HepG2 (cell line): ENCODE measurements around the gene TMEM116. TPM values are rescaled to one million over a fixed set of nuclear protein-coding genes. Genes with fewer than 3 reads are reported as not detected.

Source experiments
- ATAC-seq: fragments of 200-7000 bp; cut with Tn5 transposase; 3 replicates; pipeline ENCODE4 v1.9.1; 2020; ENCODE audit warnings: mild to moderate bottlenecking, moderate library complexity
- BruUV-seq: library from RNA; stranded (reverse); fragments of 400-500 nt; replicated peaks from 2 replicates; lab custom pipeline; 2021; lab: Mats Ljungman, UMichigan
- CTCF ChIA-PET: fragments of 300-600 bp; formaldehyde crosslinking; extraction: SDS; loops from one replicate; lab custom pipeline; 2021; ENCODE audit warnings: low total read pairs, inconsistent platforms, low intra/inter-chr PET ratio; lab: Yijun Ruan, JAX
- POLR2A ChIA-PET: fragments of 350-600 bp; sonication (Branson Sonifier 250); formaldehyde crosslinking; loops from one replicate; lab custom pipeline; 2020; ENCODE audit warnings: antibody characterized with exemption, inconsistent platforms; lab: Yijun Ruan, JAX
- DNase-seq: peaks from one replicate; pipeline ENCODE4 v3.0.0-alpha.2; 2015; ENCODE audit warnings: low spot score
- FAIRE-seq: peaks from 3 replicates; lab custom pipeline; 2011; peaks lifted over from hg19 to GRCh38; lab: Jason Lieb, UNC
- H2AFZ ChIP-seq: one replicate; pipeline ENCODE4 v1.6.1; 2011; ENCODE audit warnings: low read length, inconsistent platforms
- H3K27ac ChIP-seq: fragments of 300-600 bp; 3 replicates; pipeline ENCODE4 v1.8.0; 2011; ENCODE audit warnings: mixed run types, mild to moderate bottlenecking, mixed read lengths, low read length, inconsistent platforms; ENCODE audit not compliant: insufficient read depth; ENCODE audit errors: extremely low read length
- H3K27me3 ChIP-seq, 2 experiments: fragments of 200-600 bp in 1 of 2; 2 replicates in 1 of 2; 3 replicates in 1 of 2; pipeline versions ENCODE4 v1.6.0 to v1.8.0; 2011; ENCODE audit warnings: low read length in 2 of 2, mild to moderate bottlenecking in 2 of 2, moderate library complexity in 2 of 2, inconsistent platforms in 1 of 2; ENCODE audit not compliant: insufficient read depth in 2 of 2, control insufficient read depth in 1 of 2
- H3K36me3 ChIP-seq, 2 experiments: fragments of 200-600 bp in 1 of 2; replicated peaks in 1 of 2; 2 replicates in 1 of 2; 3 replicates in 1 of 2; pipeline versions ENCODE4 v1.5.1 to v1.8.0; 2011; ENCODE audit warnings: low read length in 2 of 2, inconsistent platforms in 1 of 2; ENCODE audit not compliant: insufficient read depth in 2 of 2, control insufficient read depth in 1 of 2
- H3K4me1 ChIP-seq: 2 replicates; pipeline ENCODE4 v1.5.1; 2012; ENCODE audit warnings: low read length, inconsistent platforms; ENCODE audit not compliant: insufficient read depth
- H3K4me2 ChIP-seq: 2 replicates; pipeline ENCODE4 v1.6.0; 2011; ENCODE audit warnings: low read depth, low read length, inconsistent platforms
- H3K4me3 ChIP-seq, 3 experiments: fragments of 200-600 bp in 1 of 3; sonication (generic), shearing (Covaris generic) in 1 of 3; replicated peaks in 1 of 3; 2 replicates each; pipeline ENCODE4 v1.5.1; 2011 to 2016; ENCODE audit warnings: low read length in 3 of 3, inconsistent platforms in 2 of 3, low read depth in 2 of 3, mild to moderate bottlenecking in 2 of 3, control low read depth in 1 of 3, mixed read lengths in 1 of 3; ENCODE audit not compliant: insufficient read depth in 1 of 3
- H3K79me2 ChIP-seq: one replicate; pipeline ENCODE4 v1.6.1; 2011; ENCODE audit warnings: low read length, inconsistent platforms; ENCODE audit not compliant: insufficient read depth
- H3K9ac ChIP-seq: 2 replicates; pipeline ENCODE4 v1.6.0; 2011; ENCODE audit warnings: mild to moderate bottlenecking, low read depth, low read length, inconsistent platforms; ENCODE audit not compliant: insufficient read depth
- H3K9me3 ChIP-seq: 2 replicates; pipeline ENCODE4 v1.5.1; 2012; ENCODE audit warnings: mild to moderate bottlenecking, low read length
- H4K20me1 ChIP-seq: 2 replicates; pipeline ENCODE4 v1.6.0; 2011; ENCODE audit warnings: inconsistent platforms, mild to moderate bottlenecking, low read length, moderate library complexity; ENCODE audit not compliant: insufficient read depth
- AKNA ChIP-seq: sonication (generic); formaldehyde crosslinking; IDR thresholded peaks from 2 replicates; pipeline ENCODE4 v1.4.0; 2020; ENCODE audit warnings: missing genetic modification reagents, borderline replicate concordance
- HNRNPUL1 ChIP-seq: fragments of 200-400 bp; formaldehyde crosslinking; IDR thresholded peaks from 2 replicates; pipeline ENCODE4 v1.6.1; 2017; ENCODE audit warnings: low read depth, mild to moderate bottlenecking, low read length, moderate library complexity
- IKZF1 ChIP-seq: fragments of 450-650 bp; IDR thresholded peaks from 2 replicates; pipeline ENCODE4 v1.7.1; 2016
- KLF15 ChIP-seq: sonication (generic); formaldehyde crosslinking; IDR thresholded peaks from 2 replicates; pipeline ENCODE4 v1.8.1; 2023; ENCODE audit warnings: borderline replicate concordance, mild to moderate bottlenecking, inconsistent platforms, missing genetic modification reagents, mixed read lengths
- RARA ChIP-seq: IDR thresholded peaks from 2 replicates; pipeline ENCODE4 v1.6.1; 2016; ENCODE audit warnings: missing genetic modification reagents, missing compliant biosample characterization
- SALL1 ChIP-seq: sonication (generic); formaldehyde crosslinking; IDR thresholded peaks from 2 replicates; pipeline ENCODE4 v1.8.0; 2022; ENCODE audit warnings: mild to moderate bottlenecking, missing genetic modification reagents
- SKI ChIP-seq: fragments of 450-650 bp; IDR thresholded peaks from one replicate; pipeline ENCODE4 v1.6.1; 2018; ENCODE audit warnings: mild to moderate bottlenecking; ENCODE audit not compliant: partially characterized antibody
- SPEN ChIP-seq: sonication (generic); formaldehyde crosslinking; IDR thresholded peaks from 2 replicates; pipeline ENCODE4 v1.5.1; 2020; ENCODE audit warnings: low read depth, mild to moderate bottlenecking, missing genetic modification reagents
- ZNF263 ChIP-seq: sonication (generic); formaldehyde crosslinking; IDR thresholded peaks from 2 replicates; pipeline ENCODE4 v1.4.0; 2020; ENCODE audit warnings: missing genetic modification reagents
- ZNF468 ChIP-seq: sonication (generic); formaldehyde crosslinking; IDR thresholded peaks from 2 replicates; pipeline ENCODE4 v1.8.0; 2022; ENCODE audit warnings: mild to moderate bottlenecking, moderate library complexity, missing genetic modification reagents
- ZNF484 ChIP-seq: sonication (generic); formaldehyde crosslinking; IDR thresholded peaks from 2 replicates; pipeline ENCODE4 v1.5.1; 2020; ENCODE audit warnings: mild to moderate bottlenecking, low read depth, missing genetic modification reagents, borderline replicate concordance
- ZNF530 ChIP-seq: sonication (generic); formaldehyde crosslinking; IDR thresholded peaks from 2 replicates; pipeline ENCODE4 v1.5.0; 2020; ENCODE audit warnings: low read depth, mild to moderate bottlenecking, missing genetic modification reagents
- ZNF607 ChIP-seq: sonication (generic); formaldehyde crosslinking; IDR thresholded peaks from 2 replicates; pipeline ENCODE4 v1.5.1; 2020; ENCODE audit warnings: missing genetic modification reagents, mild to moderate bottlenecking, borderline replicate concordance
- ZSCAN9 ChIP-seq: IDR thresholded peaks from 2 replicates; pipeline ENCODE4 v1.6.1; 2016; ENCODE audit warnings: borderline replicate concordance
- WGBS: methylation state at CpG from one replicate; pipeline ENCODE4 v1.1.6; 2017; ENCODE audit warnings: low lambda C conversion rate; 5-methylcytosine and 5-hydroxymethylcytosine counted together
- in situ Hi-C: cut with HindIII; loops from 2 replicates; pipeline ENCODE4 v1.10.0; 2017; ENCODE audit warnings: low pct_unique_long_range_greater_than_20kb; ENCODE audit not compliant: extremely low pct_ligation_motif_present
- intact Hi-C: fragments of 100-400 bp; cut with micrococcal nuclease; formaldehyde crosslinking; loops from one replicate; pipeline ENCODE4 v1.10.0; 2022; ENCODE audit not compliant: unreplicated experiment
- polyA plus RNA-seq, 8 experiments: library from polyadenylated mRNA; depleted of rRNA in 3 of 8; stranded (reverse) in 7 of 8; unstranded in 1 of 8; fragments of >200 nt; fragmentation: Illumina TruSeq in 4 of 8; extraction: Trizol in 4 of 8; gene quantifications; 2 replicates each; pipeline versions ENCODE4 v1.2.1 to v1.2.3, GENCODE V29; 2011 to 2016; ENCODE audit warnings: low read depth in 4 of 8, missing spikeins in 1 of 8, mixed read lengths in 1 of 8; ENCODE audit not compliant: insufficient read depth in 1 of 8
- total RNA-seq, 5 experiments: library from RNA; depleted of rRNA; stranded (reverse); fragments of >200 nt; fragmentation: Illumina TruSeq; extraction: Trizol; gene quantifications; 2 replicates each; pipeline ENCODE4 v1.2.3, GENCODE V29; 2016; ENCODE audit warnings: low read depth in 1 of 5
- TF ChIP-seq, protein P1 (sequence below): sonication (generic); formaldehyde crosslinking; IDR thresholded peaks from 2 replicates; pipeline ENCODE4 v1.4.0; 2020; ENCODE audit warnings: mild to moderate bottlenecking, missing genetic modification reagents
- TF ChIP-seq, protein P2 (sequence below): sonication (generic); formaldehyde crosslinking; IDR thresholded peaks from 2 replicates; pipeline ENCODE4 v1.5.0; 2020; ENCODE audit warnings: missing genetic modification reagents
- TF ChIP-seq, protein P3 (sequence below): sonication (generic); formaldehyde crosslinking; IDR thresholded peaks from 2 replicates; pipeline ENCODE4 v1.4.0; 2020; ENCODE audit warnings: mild to moderate bottlenecking, missing genetic modification reagents

The TMEM116 gene
- total and polyA plus RNA-seq, 2 of the 13 experiments (the other 11 are each of a cell fraction or from before 2014, with no cell fraction given): 14.0 to 17.8 TPM

DNA sequence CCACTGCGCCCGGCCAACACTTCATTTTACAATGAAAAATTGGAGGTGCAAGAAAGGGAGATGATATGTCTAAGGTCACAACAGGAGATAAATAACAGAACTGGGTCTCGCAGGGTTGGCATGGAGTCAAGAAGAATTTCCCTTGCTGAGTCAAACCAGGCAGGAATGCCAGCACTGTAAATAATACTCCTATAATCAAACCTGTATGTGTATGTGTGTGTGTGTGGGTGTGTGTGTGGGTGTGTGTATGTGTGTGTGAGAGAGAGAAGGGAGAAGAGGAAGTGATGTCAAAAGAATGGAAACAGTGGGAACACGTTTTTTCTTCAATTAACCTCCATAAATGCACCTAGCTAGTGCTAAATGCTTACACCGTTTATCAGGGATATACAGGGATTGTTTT is 70.4 kb downstream of the TMEM116 start:
- Histone ChIP-seq H3K4me2 (no peak overlapping the region), H3K27me3 (no peaks in the 10 kb centered on the region), H3K9me3 (no peaks in the 10 kb centered on the region), H3K9ac (no peak overlapping the region), H3K79me2 (no peaks in the 10 kb centered on the region), H3K36me3 (no peaks in the 10 kb centered on the region), H4K20me1 (no peaks in the 10 kb centered on the region), H2AFZ (no peak overlapping the region), H3K27ac (no peak overlapping the region), H3K4me1 (peaks cover 22% of the 10 kb centered on the region), H3K4me3 (no peak overlapping the region)
- no peak for FAIRE-seq
- no TSS peak for BruUV-seq
- POLR2A ChIA-PET: no interaction called here
- CTCF ChIA-PET: no interaction called here
- TF ChIP-seq ZNF607 (CRISPR knock-in tag) (no peak), IKZF1 (no peak), ZNF263 (CRISPR knock-in tag) (no peak), RARA (no peak), ZNF468 (CRISPR knock-in tag) (no peak), SKI (no peak), ZNF484 (CRISPR knock-in tag) (no peak), KLF15 (CRISPR knock-in tag) (no peak), SALL1 (no peak), SPEN (CRISPR knock-in tag) (no peak), HNRNPUL1 (no peak), ZSCAN9 (CRISPR knock-in tag) (no peak), ZNF530 (CRISPR knock-in tag) (no peak), AKNA (CRISPR knock-in tag) (no peak)
- TF ChIP-seq, protein P1, sequence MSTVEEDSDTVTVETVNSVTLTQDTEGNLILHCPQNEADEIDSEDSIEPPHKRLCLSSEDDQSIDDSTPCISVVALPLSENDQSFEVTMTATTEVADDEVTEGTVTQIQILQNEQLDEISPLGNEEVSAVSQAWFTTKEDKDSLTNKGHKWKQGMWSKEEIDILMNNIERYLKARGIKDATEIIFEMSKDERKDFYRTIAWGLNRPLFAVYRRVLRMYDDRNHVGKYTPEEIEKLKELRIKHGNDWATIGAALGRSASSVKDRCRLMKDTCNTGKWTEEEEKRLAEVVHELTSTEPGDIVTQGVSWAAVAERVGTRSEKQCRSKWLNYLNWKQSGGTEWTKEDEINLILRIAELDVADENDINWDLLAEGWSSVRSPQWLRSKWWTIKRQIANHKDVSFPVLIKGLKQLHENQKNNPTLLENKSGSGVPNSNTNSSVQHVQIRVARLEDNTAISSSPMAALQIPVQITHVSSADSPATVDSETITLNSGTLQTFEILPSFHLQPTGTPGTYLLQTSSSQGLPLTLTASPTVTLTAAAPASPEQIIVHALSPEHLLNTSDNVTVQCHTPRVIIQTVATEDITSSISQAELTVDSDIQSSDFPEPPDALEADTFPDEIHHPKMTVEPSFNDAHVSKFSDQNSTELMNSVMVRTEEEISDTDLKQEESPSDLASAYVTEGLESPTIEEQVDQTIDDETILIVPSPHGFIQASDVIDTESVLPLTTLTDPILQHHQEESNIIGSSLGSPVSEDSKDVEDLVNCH: no peak
- TF ChIP-seq, protein P2, sequence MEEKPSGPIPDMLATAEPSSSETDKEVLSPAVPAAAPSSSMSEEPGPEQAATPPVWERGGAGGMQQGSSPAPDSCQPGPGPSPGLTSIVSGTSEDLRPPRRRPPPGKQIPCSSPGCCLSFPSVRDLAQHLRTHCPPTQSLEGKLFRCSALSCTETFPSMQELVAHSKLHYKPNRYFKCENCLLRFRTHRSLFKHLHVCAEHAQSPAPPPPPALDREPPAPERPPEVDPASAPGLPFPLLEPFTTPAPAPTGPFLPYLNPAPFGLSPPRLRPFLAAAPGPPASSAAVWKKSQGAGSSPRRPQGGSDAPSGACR (CRISPR knock-in tag): no peak
- TF ChIP-seq, protein P3, sequence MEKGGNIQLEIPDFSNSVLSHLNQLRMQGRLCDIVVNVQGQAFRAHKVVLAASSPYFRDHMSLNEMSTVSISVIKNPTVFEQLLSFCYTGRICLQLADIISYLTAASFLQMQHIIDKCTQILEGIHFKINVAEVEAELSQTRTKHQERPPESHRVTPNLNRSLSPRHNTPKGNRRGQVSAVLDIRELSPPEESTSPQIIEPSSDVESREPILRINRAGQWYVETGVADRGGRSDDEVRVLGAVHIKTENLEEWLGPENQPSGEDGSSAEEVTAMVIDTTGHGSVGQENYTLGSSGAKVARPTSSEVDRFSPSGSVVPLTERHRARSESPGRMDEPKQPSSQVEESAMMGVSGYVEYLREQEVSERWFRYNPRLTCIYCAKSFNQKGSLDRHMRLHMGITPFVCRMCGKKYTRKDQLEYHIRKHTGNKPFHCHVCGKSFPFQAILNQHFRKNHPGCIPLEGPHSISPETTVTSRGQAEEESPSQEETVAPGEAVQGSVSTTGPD (CRISPR knock-in tag): no peak
- in situ Hi-C loops (loop anchor here (10.0 kb wide), 1 partner anchor 72 kb away; the partner anchor contains the start of genes ERP29 and TMEM116), intact Hi-C loops (no loop called here)
- 86% methylated on average over 5 of the region's 5 CpGs for WGBS
- ATAC-seq: no peak
- DNase-seq: no peak
